GM21367 (cell line): ENCODE results near the gene NTRK2.

Source experiments
- ATAC-seq: cut with Tn5 transposase; IDR thresholded peaks from one replicate; pipeline ENCODE4 v1.9.1; 2021; ENCODE audit not compliant: unreplicated experiment

NTRK2 gene

GRCh38 chr9:84845956-84846900 is 176.7 kb downstream of the NTRK2 start:
- no peak for ATAC-seq

GRCh38 chr9:84846906-84847305 is 177.4 kb downstream of the NTRK2 start:
- no peak for ATAC-seq

- ATAC-seq, result no peak
Observed at GRCh38 chr9:84849049-84849448, 179.5 kb downstream of the NTRK2 start.

- no peak for ATAC-seq
Observed at GRCh38 chr9:84850830-84851392, 181.4 kb downstream of the NTRK2 start.

GRCh38 chr9:84851935-84852585 is 182.5 kb downstream of the NTRK2 start:
- ATAC-seq, result no peak

- ATAC-seq, result no peak
Observed at GRCh38 chr9:84852617-84853301, 183.2 kb downstream of the NTRK2 start.

GRCh38 chr9:84856181-84856632 is 186.7 kb downstream of the NTRK2 start:
- ATAC-seq, result no peak

GRCh38 chr9:84857211-84857610 is 187.7 kb downstream of the NTRK2 start:
- no peak for ATAC-seq

GRCh38 chr9:84858364-84858763 is 188.8 kb downstream of the NTRK2 start:
- ATAC-seq, result no peak

- no peak for ATAC-seq
Observed at GRCh38 chr9:84860249-84861115, 191.0 kb downstream of the NTRK2 start.

- ATAC-seq, result no peak
Observed at GRCh38 chr9:84861455-84861854, 191.9 kb downstream of the NTRK2 start.

GRCh38 chr9:84862308-84862707 is 192.8 kb downstream of the NTRK2 start:
- no peak for ATAC-seq

- no peak for ATAC-seq
Observed at GRCh38 chr9:84862810-84863287, 193.3 kb downstream of the NTRK2 start.

- no peak for ATAC-seq
Observed at GRCh38 chr9:84863372-84863771, 193.8 kb downstream of the NTRK2 start.

GRCh38 chr9:84866396-84867175 is 197.1 kb downstream of the NTRK2 start:
- no peak for ATAC-seq

- no peak for ATAC-seq
Observed at GRCh38 chr9:84867186-84867585, 197.7 kb downstream of the NTRK2 start.

- ATAC-seq, result no peak
Observed at GRCh38 chr9:84869091-84869490, 199.6 kb downstream of the NTRK2 start.

- ATAC-seq, result no peak
Observed at GRCh38 chr9:84871983-84872382, 202.5 kb downstream of the NTRK2 start.

GRCh38 chr9:84874022-84874421 is 204.5 kb downstream of the NTRK2 start:
- ATAC-seq, result no peak
